ENCODE data around the gene C1orf50.

Gene C1orf50

GRCh38 chr1:42768172-42768571 is 1.1 kb downstream of the C1orf50 start (continued):
- no peak for TF ChIP-seq PBX3 (CRISPR knock-in tag; IDR thresholded peaks at IDR 0.05)

DNA sequence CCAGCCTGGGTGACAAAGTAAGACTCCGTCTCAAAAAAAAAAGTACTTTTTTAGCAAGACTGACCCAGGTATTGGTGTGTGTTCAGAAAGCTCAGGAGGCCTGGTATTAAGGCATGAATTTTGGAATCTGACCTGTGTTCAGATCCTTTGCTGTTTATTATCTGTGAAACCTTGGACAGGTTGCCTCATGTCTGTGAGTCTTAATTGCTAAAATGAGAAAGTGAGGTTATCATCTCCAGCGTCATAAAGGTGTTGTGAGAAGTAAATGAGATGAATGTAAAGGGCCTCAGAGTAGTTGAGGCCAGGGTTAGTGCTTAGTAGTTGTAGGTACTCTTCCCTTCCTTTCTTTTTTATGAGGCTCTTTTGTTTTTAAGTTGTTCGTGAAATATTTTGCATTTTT is 2.8 kb downstream of the C1orf50 start:
- POLR2A ChIA-PET = interaction anchor here (0.7 kb wide), 1 partner anchor 16 kb away, joined by 3 read pairs; no protein-coding TSS in a partner anchor
- CTCF ChIA-PET = interaction anchor here (4.7 kb wide), 1 partner anchor 8 kb away, joined by 19 read pairs; no protein-coding TSS in a partner anchor
- no peaks in the 10 kb centered on the region for H3K4me1 ChIP-seq (ENCODE audit: control insufficient read depth, insufficient read depth, low read length)
- no peak for TF ChIP-seq ZNF704 (tag by site-specific recombination; IDR thresholded peaks at IDR 0.05)
- no peak for TF ChIP-seq ZNF10 (tag by site-specific recombination; IDR thresholded peaks at IDR 0.05)
- TF ChIP-seq ZNF335 (tag by site-specific recombination; conservative IDR thresholded peaks at IDR 0.05) = 0 out of 2 replicates have a peak, but pooled peaks have one; percentile 0
- TF ChIP-seq ZBTB10 (tag by site-specific recombination; IDR thresholded peaks at IDR 0.05) = no peak
- no peaks in the 10 kb centered on the region for H3K9me3 ChIP-seq (ENCODE audit: control insufficient read depth, insufficient read depth, low read depth, low read length)
- H3K36me3 ChIP-seq (ENCODE audit: control insufficient read depth in 2 of 2, insufficient read depth in 1 of 2, low read length in 2 of 2) = peaks cover 17 to 28% of the 10 kb centered on the region in 2 experiments; a peak in 2 of 3 replicates
- H3K4me3 ChIP-seq (ENCODE audit: low read depth, low read length) = no peak overlapping the region
- H3K27ac ChIP-seq (ENCODE audit: extremely low read depth, low read depth, low read length) = no peak overlapping the region

DNA sequence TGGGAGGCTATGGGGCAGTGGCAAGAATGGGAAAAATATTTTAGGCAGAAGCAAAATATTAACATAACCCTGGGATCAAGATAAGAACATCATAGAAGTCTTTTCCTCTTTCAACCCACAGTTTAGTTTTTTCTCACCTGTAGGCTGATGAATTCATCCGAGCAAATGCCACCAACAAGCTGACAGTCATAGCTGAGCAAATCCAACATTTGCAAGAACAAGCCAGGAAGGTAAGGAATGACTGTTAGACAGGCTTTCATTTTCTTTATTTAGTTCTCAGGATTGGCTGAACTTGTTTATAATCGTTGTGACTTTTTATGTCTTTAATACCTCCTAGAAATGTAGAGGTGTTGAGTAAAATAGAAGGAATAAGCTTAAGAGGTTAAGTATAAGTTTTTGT is 6.4 kb downstream of the C1orf50 start:
- POLR2A ChIA-PET = interaction anchor here (0.6 kb wide), 1 partner anchor 9 kb away, joined by 3 read pairs; no protein-coding TSS in a partner anchor
- peaks cover 20 to 64% of the 10 kb centered on the region in 2 experiments; a peak in 2 of 3 replicates for H3K36me3 ChIP-seq (ENCODE audit: control insufficient read depth in 2 of 2, insufficient read depth in 1 of 2, low read length in 2 of 2)
- no peaks in the 10 kb centered on the region for H3K9me3 ChIP-seq (ENCODE audit: control insufficient read depth, insufficient read depth, low read depth, low read length)
- no peak overlapping the region for H3K27ac ChIP-seq (ENCODE audit: extremely low read depth, low read depth, low read length)
- TF ChIP-seq ZNF768 (tag by site-specific recombination; IDR thresholded peaks at IDR 0.05) (no peak), ZSCAN16 (tag by site-specific recombination; IDR thresholded peaks at IDR 0.05) (no peak), ZNF621 (tag by site-specific recombination; IDR thresholded peaks at IDR 0.05) (no peak), TCF7L2 (IDR thresholded peaks at IDR 0.05; ENCODE audit: borderline replicate concordance, low read depth, low read length) (no peak), KLF8 (tag by site-specific recombination; IDR thresholded peaks at IDR 0.05) (no peak), ZNF202 (tag by site-specific recombination; IDR thresholded peaks at IDR 0.05; ENCODE audit: borderline replicate concordance) (no peak), ZNF155 (tag by site-specific recombination; IDR thresholded peaks at IDR 0.05) (no peak), ZNF747 (tag by site-specific recombination; IDR thresholded peaks at IDR 0.05) (no peak)
- TF ChIP-seq, protein P1, sequence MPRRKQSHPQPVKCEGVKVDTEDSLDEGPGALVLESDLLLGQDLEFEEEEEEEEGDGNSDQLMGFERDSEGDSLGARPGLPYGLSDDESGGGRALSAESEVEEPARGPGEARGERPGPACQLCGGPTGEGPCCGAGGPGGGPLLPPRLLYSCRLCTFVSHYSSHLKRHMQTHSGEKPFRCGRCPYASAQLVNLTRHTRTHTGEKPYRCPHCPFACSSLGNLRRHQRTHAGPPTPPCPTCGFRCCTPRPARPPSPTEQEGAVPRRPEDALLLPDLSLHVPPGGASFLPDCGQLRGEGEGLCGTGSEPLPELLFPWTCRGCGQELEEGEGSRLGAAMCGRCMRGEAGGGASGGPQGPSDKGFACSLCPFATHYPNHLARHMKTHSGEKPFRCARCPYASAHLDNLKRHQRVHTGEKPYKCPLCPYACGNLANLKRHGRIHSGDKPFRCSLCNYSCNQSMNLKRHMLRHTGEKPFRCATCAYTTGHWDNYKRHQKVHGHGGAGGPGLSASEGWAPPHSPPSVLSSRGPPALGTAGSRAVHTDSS (tag by site-specific recombination; IDR thresholded peaks at IDR 0.05) = no peak
- H3K4me1 ChIP-seq (ENCODE audit: control insufficient read depth, insufficient read depth, low read length) = no peaks in the 10 kb centered on the region
- CTCF ChIA-PET = interaction anchor here (0.9 to 2.2 kb wide), 2 partner anchors 15 to 300 kb away, joined by 4 to 10 read pairs; no protein-coding TSS in a partner anchor
- no peak overlapping the region for H3K4me3 ChIP-seq (ENCODE audit: low read depth, low read length)
